IMR-90 (cell line): Measurements from ENCODE around the gene TFAP2A. TPM values are rescaled to one million over a fixed set of nuclear protein-coding genes. Genes with fewer than 3 reads are reported as not detected.

ENCODE experiments used
- ATAC-seq: fragments of 200-7000 bp; cut with Tn5 transposase; 2 replicates; pipeline ENCODE4 v1.9.1; 2020; ENCODE audit warnings: low read depth, mild to moderate bottlenecking, moderate library complexity
- BruUV-seq: library from RNA; stranded (reverse); fragments of 400-500 nt; replicated peaks from 2 replicates; lab custom pipeline; 2021; lab: Mats Ljungman, UMichigan
- CTCF ChIA-PET: fragments of 300-600 bp; formaldehyde crosslinking; extraction: SDS; loops from one replicate; lab custom pipeline; 2021; ENCODE audit warnings: antibody characterized with exemption; lab: Yijun Ruan, JAX
- POLR2A ChIA-PET: fragments of 300-600 bp; sonication (Branson Sonifier 250); formaldehyde crosslinking; loops from one replicate; lab custom pipeline; 2022; ENCODE audit warnings: antibody characterized with exemption; ENCODE audit not compliant: unreplicated experiment; lab: Charles Lee
- DNase-seq: peaks from one replicate; pipeline ENCODE4 v3.0.0; 2013
- H2AFZ ChIP-seq: replicated peaks from 2 replicates; pipeline ENCODE3; 2013; ENCODE audit warnings: low read length, mild to moderate bottlenecking; ENCODE audit not compliant: poor library complexity
- H2AK5ac ChIP-seq: 2 replicates; pipeline ENCODE4 v1.6.1; 2013; ENCODE audit warnings: low read depth, low read length, inconsistent platforms
- H2AK9ac ChIP-seq: replicated peaks from 2 replicates; pipeline ENCODE3; 2013; ENCODE audit warnings: mild to moderate bottlenecking, low read depth, low read length, moderate library complexity; ENCODE audit not compliant: poor library complexity
- H2BK120ac ChIP-seq: 2 replicates; pipeline ENCODE4 v1.6.1; 2013; ENCODE audit warnings: low read depth, low read length, inconsistent platforms
- H2BK15ac ChIP-seq: 3 replicates; pipeline ENCODE4 v1.6.1; 2013; ENCODE audit warnings: low read depth, low read length, inconsistent platforms
- H2BK20ac ChIP-seq: 2 replicates; pipeline ENCODE4 v1.6.1; 2013; ENCODE audit warnings: low read depth, mild to moderate bottlenecking, inconsistent platforms, low read length, moderate library complexity
- H2BK5ac ChIP-seq: 2 replicates; pipeline ENCODE4 v1.6.1; 2013; ENCODE audit warnings: mild to moderate bottlenecking, low read depth, low read length, inconsistent platforms; ENCODE audit not compliant: poor library complexity, severe bottlenecking
- H3K14ac ChIP-seq: replicated peaks from 2 replicates; pipeline ENCODE4 v1.6.1; 2013; ENCODE audit warnings: low read depth, low read length, inconsistent platforms
- H3K18ac ChIP-seq: 2 replicates; pipeline ENCODE4 v1.6.1; 2013; ENCODE audit warnings: low read depth, low read length, control low read depth
- H3K23ac ChIP-seq: 2 replicates; pipeline ENCODE4 v1.6.1; 2013; ENCODE audit warnings: low read depth, low read length, inconsistent platforms
- H3K27ac ChIP-seq: 2 replicates; pipeline ENCODE4 v1.5.1; 2013; ENCODE audit warnings: mild to moderate bottlenecking, control low read depth, low read length; ENCODE audit not compliant: insufficient read depth
- H3K27me3 ChIP-seq: 2 replicates; pipeline ENCODE4 v1.6.1; 2013; ENCODE audit warnings: low read length; ENCODE audit not compliant: control insufficient read depth, insufficient read depth
- H3K36me3 ChIP-seq: 2 replicates; pipeline ENCODE4 v1.6.1; 2013; ENCODE audit warnings: low read length, mixed read lengths; ENCODE audit not compliant: control insufficient read depth, insufficient read depth
- H3K4ac ChIP-seq: 2 replicates; pipeline ENCODE4 v1.6.1; 2013; ENCODE audit warnings: low read depth, low read length, inconsistent platforms
- H3K4me1 ChIP-seq: 2 replicates; pipeline ENCODE4 v1.6.1; 2013; ENCODE audit warnings: low read length, mixed read lengths; ENCODE audit not compliant: control insufficient read depth, insufficient read depth
- H3K4me2 ChIP-seq: 2 replicates; pipeline ENCODE4 v1.6.1; 2013; ENCODE audit warnings: low read depth, mild to moderate bottlenecking, control low read depth, low read length, moderate library complexity
- H3K4me3 ChIP-seq: 2 replicates; pipeline ENCODE4 v1.5.1; 2013; ENCODE audit warnings: low read depth, mild to moderate bottlenecking, control low read depth, low read length, moderate library complexity; ENCODE audit not compliant: insufficient read depth
- H3K56ac ChIP-seq: 2 replicates; pipeline ENCODE4 v1.6.1; 2013; ENCODE audit warnings: low read length, inconsistent platforms; ENCODE audit not compliant: insufficient read depth; ENCODE audit errors: extremely low read depth
- H3K79me1 ChIP-seq, 2 experiments: 2 replicates each; pipeline ENCODE4 v1.6.1; 2013; ENCODE audit warnings: low read length in 2 of 2, inconsistent platforms in 1 of 2, low read depth in 1 of 2
- H3K9ac ChIP-seq: 2 replicates; pipeline ENCODE4 v1.6.1; 2013; ENCODE audit warnings: low read depth, low read length, control low read depth
- H3K9me1 ChIP-seq: 2 replicates; pipeline ENCODE4 v1.6.1; 2013; ENCODE audit warnings: low read length, inconsistent platforms; ENCODE audit not compliant: insufficient read depth
- H3K9me3 ChIP-seq: 2 replicates; pipeline ENCODE4 v1.6.1; 2013; ENCODE audit warnings: low read length; ENCODE audit not compliant: control insufficient read depth, insufficient read depth
- H4K20me1 ChIP-seq: 2 replicates; pipeline ENCODE4 v1.6.1; 2013; ENCODE audit warnings: low read length, inconsistent platforms; ENCODE audit not compliant: insufficient read depth
- H4K5ac ChIP-seq: 2 replicates; pipeline ENCODE4 v1.6.1; 2013; ENCODE audit warnings: mild to moderate bottlenecking, low read depth, low read length, control low read depth
- H4K8ac ChIP-seq, 2 experiments: 2 replicates each; pipeline ENCODE4 v1.6.1; 2013; ENCODE audit warnings: low read depth in 2 of 2, low read length in 2 of 2, control low read depth in 1 of 2, inconsistent platforms in 1 of 2
- H4K91ac ChIP-seq: 2 replicates; pipeline ENCODE4 v1.6.1; 2013; ENCODE audit warnings: low read depth, low read length, inconsistent platforms; ENCODE audit not compliant: insufficient read depth
- CEBPB ChIP-seq: IDR thresholded peaks from 2 replicates; pipeline ENCODE4 v1.6.1; 2012; ENCODE audit warnings: low read depth, low read length, improper control_type of control experiment
- CTCF ChIP-seq: conservative IDR thresholded peaks from 2 replicates; pipeline ENCODE4 v1.5.1; 2012; ENCODE audit warnings: mild to moderate bottlenecking, low read depth, low read length, improper control_type of control experiment
- ELK1 ChIP-seq: fragments of 150-350 bp; IDR thresholded peaks from 2 replicates; pipeline ENCODE4 v1.6.1; 2016; ENCODE audit warnings: low read depth, mild to moderate bottlenecking, low read length, moderate library complexity, borderline replicate concordance
- MAFK ChIP-seq: IDR thresholded peaks from 2 replicates; pipeline ENCODE4 v1.6.1; 2012; ENCODE audit warnings: low read depth, low read length, improper control_type of control experiment
- POLR2A ChIP-seq: IDR thresholded peaks from 2 replicates; pipeline ENCODE4 v1.6.1; 2012; ENCODE audit warnings: mild to moderate bottlenecking, low read depth, low read length
- RAD21 ChIP-seq: IDR thresholded peaks from 2 replicates; pipeline ENCODE4 v1.6.1; 2012; ENCODE audit warnings: low read length, improper control_type of control experiment
- RCOR1 ChIP-seq: IDR thresholded peaks from 2 replicates; pipeline ENCODE4 v1.6.1; 2012; ENCODE audit warnings: mild to moderate bottlenecking, low read length, improper control_type of control experiment; ENCODE audit not compliant: insufficient replicate concordance
- USF2 ChIP-seq: fragments of 150-350 bp; IDR thresholded peaks from 2 replicates; pipeline ENCODE4 v1.6.1; 2017; ENCODE audit warnings: mild to moderate bottlenecking, antibody characterized with exemption, low read length, low read depth
- WGBS, 2 experiments: methylation state at CpG; one replicate each; pipeline versions ENCODE4 v1.1.5 to v1.1.7; 2013; ENCODE audit warnings: missing lambda C conversion rate in 2 of 2; ENCODE audit not compliant: insufficient read length in 1 of 2; ENCODE audit errors: extremely low coverage in 2 of 2; 5-methylcytosine and 5-hydroxymethylcytosine counted together
- dilution Hi-C: fragments of 300-500 bp; cut with HindIII; formaldehyde crosslinking; loops from one replicate; pipeline ENCODE4 v1.14.3; 2018; ENCODE audit warnings: low sequenced_read_pairs; ENCODE audit not compliant: unreplicated experiment
- in situ Hi-C: fragments of 300-500 bp; cut with MboI; formaldehyde crosslinking; loops from 3 replicates; pipeline ENCODE4 v1.14.3; 2019; ENCODE audit warnings: low sequenced_read_pairs, inconsistent platforms, mixed read lengths
- intact Hi-C: fragments of 100-400 bp; cut with micrococcal nuclease; formaldehyde crosslinking; loops from 2 replicates; pipeline ENCODE4 v1.10.0; 2022
- polyA plus RNA-seq, 3 experiments: library from polyadenylated mRNA; depleted of rRNA; stranded (reverse); fragments of >200 nt; gene quantifications; 2 replicates each; pipeline ENCODE4 v1.2.3, GENCODE V29; 2012; ENCODE audit warnings: low replicate concordance in 1 of 3
- total RNA-seq: library from RNA; depleted of rRNA; stranded (reverse); fragments of >200 nt; gene quantifications from 2 replicates; pipeline ENCODE4 v1.2.3, GENCODE V29; 2012

TFAP2A gene
- total and polyA plus RNA-seq, 2 of the 4 experiments (the other 2 are of a cell fraction) = 0.72 to 7.1 TPM

- no peak overlapping the region for H3K4me2 ChIP-seq
- peaks cover 30% of the 10 kb centered on the region for H3K27me3 ChIP-seq
- no peak overlapping the region for H2BK5ac ChIP-seq
- no peak overlapping the region for H4K5ac ChIP-seq
- POLR2A ChIA-PET = no interaction called here
- peaks cover 3% of the 10 kb centered on the region; the same call in 1 of the 2 replicates for H3K36me3 ChIP-seq
- H2BK15ac ChIP-seq = no peak overlapping the region
- no peak overlapping the region for H2AK5ac ChIP-seq
- H3K9me1 ChIP-seq = 0 out of 2 replicates have a peak, but pooled peaks cover 4% of the 10 kb centered on the region
- H4K20me1 ChIP-seq = no peaks in the 10 kb centered on the region
- no peak overlapping the region for H3K14ac ChIP-seq
- H2BK20ac ChIP-seq = no peak overlapping the region
- no peak overlapping the region for H3K56ac ChIP-seq
- H2AK9ac ChIP-seq = no peak overlapping the region
- no peak overlapping the region for H2AFZ ChIP-seq
- H4K8ac ChIP-seq = no peak overlapping the region
- no peak overlapping the region for H3K27ac ChIP-seq
- no peak overlapping the region for H4K91ac ChIP-seq
- H3K4me3 ChIP-seq = no peak overlapping the region
- H3K23ac ChIP-seq = no peak overlapping the region
- H3K79me1 ChIP-seq = peaks cover 0 to 8% of the 10 kb centered on the region in 2 experiments; a peak in 1 of 4 replicates
- DNase-seq = no peak
- H3K18ac ChIP-seq = no peak overlapping the region
- dilution Hi-C loops = no loop called here
- no peak for ATAC-seq
- H3K4ac ChIP-seq = no peak overlapping the region
- WGBS, 2 experiments = no CpG with 5 or more reads among the region's 3 CpGs
- in situ Hi-C loops = loop anchor here (25.0 kb wide), 2 partner anchors 870 to 1970 kb away; partner anchors contain the start of gene SLC35B3
- no peak overlapping the region for H2BK120ac ChIP-seq
- no peak overlapping the region for H3K9ac ChIP-seq
- BruUV-seq = no TSS peak
- H3K4me1 ChIP-seq = peaks cover 2% of the 10 kb centered on the region
- CTCF ChIA-PET = no interaction called here
- TF ChIP-seq CEBPB (no peak), RAD21 (no peak), RCOR1 (no peak), POLR2A (no peak), MAFK (no peak), USF2 (no peak), CTCF (no peak), ELK1 (no peak)
- intact Hi-C loops = loop anchor here (10.0 kb wide), 1 partner anchor 263 kb away; no protein-coding TSS in a partner anchor
- no peaks in the 10 kb centered on the region for H3K9me3 ChIP-seq
Observed at GRCh38 chr6:10407674-10408054, 7.2 kb downstream of the TFAP2A start.
